Upper lobe of left lung (tissue), 6 donors: ENCODE results near the gene USP48. TPM values are rescaled to one million over a fixed set of nuclear protein-coding genes. Genes with fewer than 3 reads are reported as not detected.
"Not testable (repeated sequence)": the region's sequence is repeated elsewhere in the genome, so short reads cannot be mapped to it uniquely, and the experiment has no call there.

Source experiments
- ATAC-seq, 2 donors: fragments of 200-7000 bp; cut with Tn5 transposase; one replicate each; pipeline ENCODE4 v1.9.1; 2022; ENCODE audit warnings: mild to moderate bottlenecking in 2 of 2, moderate library complexity in 2 of 2; ENCODE audit not compliant: low FRiP score in 2 of 2
- DNase-seq, 2 donors: peaks; one replicate each; pipeline ENCODE4 v3.0.0-alpha.2; 2019 to 2020
- H3K27ac ChIP-seq, 4 donors: fragments of 200-600 bp; sonication (generic); one replicate each; pipeline ENCODE4 v1.5.1; 2016 to 2019
- H3K27me3 ChIP-seq, 4 donors: fragments of 200-600 bp; sonication (generic); one replicate each; pipeline ENCODE4 v1.5.1; 2017 to 2019
- H3K36me3 ChIP-seq, 4 donors: fragments of 200-600 bp; sonication (generic); one replicate each; pipeline ENCODE4 v1.5.1; 2016 to 2019
- H3K4me1 ChIP-seq, 4 donors: fragments of 200-600 bp; sonication (generic); one replicate each; pipeline ENCODE4 v1.5.1; 2018 to 2019
- H3K4me3 ChIP-seq, 4 donors: fragments of 200-600 bp; sonication (generic); one replicate each; pipeline ENCODE4 v1.5.1; 2017 to 2019; ENCODE audit warnings: mild to moderate bottlenecking in 2 of 4, moderate library complexity in 1 of 4
- H3K9me3 ChIP-seq, 4 donors: fragments of 200-600 bp; sonication (generic); one replicate each; pipeline ENCODE4 v1.5.1; 2018 to 2019
- EP300 ChIP-seq, 4 donors: sonication (generic); formaldehyde crosslinking; IDR thresholded peaks; one replicate each; pipeline ENCODE4 v1.5.1; 2017; ENCODE audit warnings: antibody characterized with exemption in 4 of 4, control low read depth in 2 of 4
- POLR2A ChIP-seq, 4 donors: fragments of 450-650 bp; IDR thresholded peaks; one replicate each; pipeline ENCODE4 v1.5.1; 2016 to 2017; ENCODE audit warnings: antibody characterized with exemption in 4 of 4, mild to moderate bottlenecking in 2 of 4
- POLR2AphosphoS5 ChIP-seq, 2 donors: sonication (generic); formaldehyde crosslinking; IDR thresholded peaks; one replicate each; pipeline ENCODE4 v1.5.1; 2017; ENCODE audit warnings: antibody characterized with exemption in 2 of 2
- WGBS, 2 donors: methylation state at CpG; one replicate each; pipeline ENCODE4 v1.1.5; 2017 to 2018; 5-methylcytosine and 5-hydroxymethylcytosine counted together
- total RNA-seq, 6 donors: library from RNA; depleted of rRNA in 4 of 6; stranded (reverse); fragments of >200 nt in 4 of 6; gene quantifications; one replicate each; pipeline versions ENCODE4 v1.1.0 to v1.2.1, GENCODE V29; 2016 to 2021
- TF ChIP-seq, protein P1 (sequence below), 6 experiments: fragments of 450-650 bp in 4 of 6; fragments of 200-600 bp in 2 of 6; sonication (generic) in 2 of 6; IDR thresholded peaks; one replicate each; pipeline ENCODE4 v1.5.1; 2016 to 2019; ENCODE audit warnings: antibody characterized with exemption in 6 of 6
- donor health status: DM: no; HTN: no; CAD: no; lungs with moderate emphysema.
- donor health status: DM: no; HTN: yes; CAD: no; lungs with severe emphysema.

Gene USP48
- total RNA-seq, 6 donors from 2014 or later: 39.1 to 173 (median 53.4) TPM

- H3K4me1 ChIP-seq: peaks cover 16 to 64% (median 27%) of the 10 kb centered on the region in 4 donors
- no peaks in the 10 kb centered on the region for H3K27me3 ChIP-seq
- DNase-seq (no peak), ATAC-seq (no peak)
- H3K4me3 ChIP-seq: no peak overlapping the region
- no peaks in the 10 kb centered on the region for H3K36me3 ChIP-seq
- TF ChIP-seq EP300 (IDR thresholded peaks at IDR 0.05) (no peak), POLR2AphosphoS5 (IDR thresholded peaks at IDR 0.05) (no peak), POLR2A (IDR thresholded peaks at IDR 0.05) (no peak)
- TF ChIP-seq, protein P1, sequence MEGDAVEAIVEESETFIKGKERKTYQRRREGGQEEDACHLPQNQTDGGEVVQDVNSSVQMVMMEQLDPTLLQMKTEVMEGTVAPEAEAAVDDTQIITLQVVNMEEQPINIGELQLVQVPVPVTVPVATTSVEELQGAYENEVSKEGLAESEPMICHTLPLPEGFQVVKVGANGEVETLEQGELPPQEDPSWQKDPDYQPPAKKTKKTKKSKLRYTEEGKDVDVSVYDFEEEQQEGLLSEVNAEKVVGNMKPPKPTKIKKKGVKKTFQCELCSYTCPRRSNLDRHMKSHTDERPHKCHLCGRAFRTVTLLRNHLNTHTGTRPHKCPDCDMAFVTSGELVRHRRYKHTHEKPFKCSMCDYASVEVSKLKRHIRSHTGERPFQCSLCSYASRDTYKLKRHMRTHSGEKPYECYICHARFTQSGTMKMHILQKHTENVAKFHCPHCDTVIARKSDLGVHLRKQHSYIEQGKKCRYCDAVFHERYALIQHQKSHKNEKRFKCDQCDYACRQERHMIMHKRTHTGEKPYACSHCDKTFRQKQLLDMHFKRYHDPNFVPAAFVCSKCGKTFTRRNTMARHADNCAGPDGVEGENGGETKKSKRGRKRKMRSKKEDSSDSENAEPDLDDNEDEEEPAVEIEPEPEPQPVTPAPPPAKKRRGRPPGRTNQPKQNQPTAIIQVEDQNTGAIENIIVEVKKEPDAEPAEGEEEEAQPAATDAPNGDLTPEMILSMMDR (IDR thresholded peaks at IDR 0.05): no peak
- no peak overlapping the region for H3K27ac ChIP-seq
- no peaks in the 10 kb centered on the region for H3K9me3 ChIP-seq
Measured at GRCh38 chr1:21775985-21776562, 6.9 kb downstream of the USP48 start.

GRCh38 chr1:21775550-21775914 lies 7.4 kb downstream of the USP48 start:
- peak in 1 of 2 donors; percentile 1 for DNase-seq
- H3K4me1 ChIP-seq: peaks cover 12 to 58% (median 22%) of the 10 kb centered on the region in 4 donors
- peak overlapping the region in 1 of 4 donors; percentile 0 for H3K27ac ChIP-seq
- H3K9me3 ChIP-seq: no peaks in the 10 kb centered on the region
- H3K36me3 ChIP-seq: no peaks in the 10 kb centered on the region
- no peak for ATAC-seq
- H3K27me3 ChIP-seq: no peaks in the 10 kb centered on the region
- 28 to 37% methylated on average over 2 of the region's 2 CpGs for WGBS, 2 donors
- TF ChIP-seq EP300 (IDR thresholded peaks at IDR 0.05): no peak
- TF ChIP-seq POLR2AphosphoS5 (IDR thresholded peaks at IDR 0.05): no peak
- no peak for TF ChIP-seq POLR2A (IDR thresholded peaks at IDR 0.05)
- TF ChIP-seq, protein P1 (IDR thresholded peaks at IDR 0.05): no peak
- no peak overlapping the region for H3K4me3 ChIP-seq

GRCh38 chr1:21774835-21775549 lies 8.0 kb downstream of the USP48 start:
- H3K27me3 ChIP-seq: no peaks in the 10 kb centered on the region
- H3K9me3 ChIP-seq: no peaks in the 10 kb centered on the region
- TF ChIP-seq POLR2AphosphoS5 (IDR thresholded peaks at IDR 0.05) (no peak), EP300 (IDR thresholded peaks at IDR 0.05) (no peak), POLR2A (IDR thresholded peaks at IDR 0.05) (no peak)
- TF ChIP-seq, protein P1 (IDR thresholded peaks at IDR 0.05): no peak
- ATAC-seq: no peak
- peak in 1 of 2 donors; percentile 6 for DNase-seq
- peak overlapping the region in 1 of 4 donors; percentile 0 for H3K27ac ChIP-seq
- peaks cover 7 to 53% (median 17%) of the 10 kb centered on the region in 4 donors for H3K4me1 ChIP-seq
- H3K4me3 ChIP-seq: no peak overlapping the region
- no peaks in the 10 kb centered on the region for H3K36me3 ChIP-seq
- WGBS, 2 donors: 92 to 96% methylated on average over 15 of the region's 15 CpGs

- peak overlapping the region in 2 of 4 donors; percentile 27 to 37 for H3K27ac ChIP-seq
- TF ChIP-seq, protein P1 (IDR thresholded peaks at IDR 0.05): no peak
- TF ChIP-seq POLR2A (IDR thresholded peaks at IDR 0.05): no peak
- H3K4me1 ChIP-seq: peaks cover 13 to 43% (median 16%) of the 10 kb centered on the region in 4 donors
Measured at GRCh38 chr1:21773585-21773984, 9.4 kb downstream of the USP48 start.

DNA sequence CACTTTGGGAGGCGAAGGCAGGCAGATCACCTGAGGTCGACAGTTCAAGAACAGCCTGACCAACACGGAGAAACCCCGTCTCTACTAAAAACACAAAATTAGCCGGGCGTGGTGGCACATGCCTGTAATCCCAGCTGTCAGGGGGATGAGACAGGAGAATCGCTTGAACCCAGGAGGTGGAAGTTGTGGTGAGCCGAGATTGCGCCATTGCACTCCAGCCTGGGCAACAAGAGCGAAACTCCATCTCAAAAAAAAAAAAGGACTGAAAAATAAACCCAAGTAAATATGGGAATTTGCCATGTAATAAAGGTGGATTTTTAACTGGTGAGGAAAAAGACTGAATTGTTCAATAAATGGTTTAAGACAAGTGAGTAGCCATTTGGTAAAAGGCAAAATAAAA lies 11.3 kb downstream of the USP48 start:
- not testable (repeated sequence) for H3K27ac ChIP-seq, H3K27me3 ChIP-seq, H3K4me3 ChIP-seq, ATAC-seq, H3K9me3 ChIP-seq, H3K36me3 ChIP-seq
- DNase-seq: peak in 1 of 2 donors; percentile 61
- WGBS, 2 donors: 56 to 80% methylated on average over 10 of the region's 10 CpGs
- peaks cover 25 to 53% (median 31%) of the 10 kb centered on the region in 4 donors for H3K4me1 ChIP-seq

More at GRCh38 chr1:21773585-21773984, 9.4 kb downstream of the USP48 start:
- ATAC-seq (no peak), DNase-seq (peak in 1 of 2 donors; percentile 20)
- Histone ChIP-seq H3K36me3 (no peaks in the 10 kb centered on the region), H3K4me3 (no peak overlapping the region), H3K27me3 (no peaks in the 10 kb centered on the region), H3K9me3 (no peaks in the 10 kb centered on the region)
- 23 to 24% methylated on average over 3 of the region's 3 CpGs for WGBS, 2 donors

GRCh38 chr1:21770602-21771001 lies 12.3 kb downstream of the USP48 start:
- not testable (repeated sequence) for H3K36me3 ChIP-seq, H3K9me3 ChIP-seq, H3K27ac ChIP-seq, H3K27me3 ChIP-seq, ATAC-seq, H3K4me3 ChIP-seq
- H3K4me1 ChIP-seq: peaks cover 26 to 55% (median 33%) of the 10 kb centered on the region in 4 donors
- peak in 1 of 2 donors; percentile 6 for DNase-seq
- WGBS, 2 donors: 90% methylated on average over 9 of the region's 9 CpGs
